Measurements from ENCODE around the gene NOS1AP.

DNA sequence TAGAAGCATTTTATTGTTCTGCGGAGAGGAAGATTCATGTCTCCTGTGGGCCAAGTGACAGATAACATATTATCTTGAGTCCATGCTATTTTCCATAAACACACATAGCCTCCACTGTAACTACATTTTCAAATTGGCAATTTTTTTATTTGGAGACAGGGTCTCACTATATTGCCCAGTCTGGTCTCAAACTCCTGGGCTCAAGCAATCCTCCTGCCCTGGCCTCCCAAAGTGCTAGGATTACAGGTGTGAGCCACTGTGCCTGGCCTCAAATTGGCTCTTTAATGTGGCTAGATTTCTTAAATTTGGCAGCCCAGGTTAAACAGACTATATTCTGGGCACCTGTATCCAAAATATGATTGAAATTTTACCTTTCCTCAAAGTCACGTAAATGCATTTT, 13.8 kb downstream of the NOS1AP start:
- TF ChIP-seq, protein P1, sequence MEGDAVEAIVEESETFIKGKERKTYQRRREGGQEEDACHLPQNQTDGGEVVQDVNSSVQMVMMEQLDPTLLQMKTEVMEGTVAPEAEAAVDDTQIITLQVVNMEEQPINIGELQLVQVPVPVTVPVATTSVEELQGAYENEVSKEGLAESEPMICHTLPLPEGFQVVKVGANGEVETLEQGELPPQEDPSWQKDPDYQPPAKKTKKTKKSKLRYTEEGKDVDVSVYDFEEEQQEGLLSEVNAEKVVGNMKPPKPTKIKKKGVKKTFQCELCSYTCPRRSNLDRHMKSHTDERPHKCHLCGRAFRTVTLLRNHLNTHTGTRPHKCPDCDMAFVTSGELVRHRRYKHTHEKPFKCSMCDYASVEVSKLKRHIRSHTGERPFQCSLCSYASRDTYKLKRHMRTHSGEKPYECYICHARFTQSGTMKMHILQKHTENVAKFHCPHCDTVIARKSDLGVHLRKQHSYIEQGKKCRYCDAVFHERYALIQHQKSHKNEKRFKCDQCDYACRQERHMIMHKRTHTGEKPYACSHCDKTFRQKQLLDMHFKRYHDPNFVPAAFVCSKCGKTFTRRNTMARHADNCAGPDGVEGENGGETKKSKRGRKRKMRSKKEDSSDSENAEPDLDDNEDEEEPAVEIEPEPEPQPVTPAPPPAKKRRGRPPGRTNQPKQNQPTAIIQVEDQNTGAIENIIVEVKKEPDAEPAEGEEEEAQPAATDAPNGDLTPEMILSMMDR (conservative IDR thresholded peaks at IDR 0.05), result no peak
- no peak for TF ChIP-seq ZFX (IDR thresholded peaks at IDR 0.05)

All from C4-2B (cell line).